ENCODE results near the gene RAMP1.

The RAMP1 gene

GRCh38 chr2:237909075-237909695 is 49.8 kb downstream of the RAMP1 start:
- DNase-seq: no peak
- no peak overlapping the region for H3K27ac Mint-ChIP-seq
- peaks cover 20% of the 10 kb centered on the region for H3K4me1 Mint-ChIP-seq
- peaks cover 3% of the 10 kb centered on the region for H3K36me3 Mint-ChIP-seq (ENCODE audit: low read depth)
- ATAC-seq: no peak
- H3K9me3 Mint-ChIP-seq: peaks cover 11% of the 10 kb centered on the region
- H3K4me3 Mint-ChIP-seq: no peak overlapping the region
- no peaks in the 10 kb centered on the region for H3K27me3 Mint-ChIP-seq

GRCh38 chr2:237909801-237910475 is 50.5 kb downstream of the RAMP1 start:
- peaks cover 16% of the 10 kb centered on the region for H3K4me1 Mint-ChIP-seq

GRCh38 chr2:237910576-237911362 is 51.3 kb downstream of the RAMP1 start:
- H3K27ac Mint-ChIP-seq: no peak overlapping the region
- H3K4me1 Mint-ChIP-seq: peaks cover 7% of the 10 kb centered on the region
- no peak overlapping the region for H3K4me3 Mint-ChIP-seq
- H3K36me3 Mint-ChIP-seq (ENCODE audit: low read depth): peaks cover 1% of the 10 kb centered on the region
- no peaks in the 10 kb centered on the region for H3K27me3 Mint-ChIP-seq
- no peak for ATAC-seq
- peaks cover 11% of the 10 kb centered on the region for H3K9me3 Mint-ChIP-seq
- DNase-seq: no peak

More at GRCh38 chr2:237909801-237910475, 50.5 kb downstream of the RAMP1 start:
- Mint-ChIP-seq H3K9me3 (peaks cover 11% of the 10 kb centered on the region), H3K27me3 (no peaks in the 10 kb centered on the region), H3K27ac (no peak overlapping the region), H3K36me3 (ENCODE audit: low read depth) (peaks cover 3% of the 10 kb centered on the region), H3K4me3 (no peak overlapping the region)
- no peak for DNase-seq
- ATAC-seq: no peak

- Mint-ChIP-seq H3K36me3 (ENCODE audit: low read depth) (no peaks in the 10 kb centered on the region), H3K4me3 (no peak overlapping the region), H3K27ac (no peak overlapping the region), H3K4me1 (peaks cover under 1% of the 10 kb centered on the region), H3K27me3 (no peaks in the 10 kb centered on the region), H3K9me3 (peaks cover 11% of the 10 kb centered on the region)
- DNase-seq (no peak), ATAC-seq (no peak)
Observed at GRCh38 chr2:237911363-237912017, 52.1 kb downstream of the RAMP1 start.

- DNase-seq: no peak
- ATAC-seq: no peak
- Mint-ChIP-seq H3K36me3 (ENCODE audit: low read depth) (no peaks in the 10 kb centered on the region), H3K4me3 (no peak overlapping the region), H3K9me3 (peaks cover 4% of the 10 kb centered on the region), H3K27ac (no peak overlapping the region), H3K4me1 (no peaks in the 10 kb centered on the region), H3K27me3 (no peaks in the 10 kb centered on the region)
Observed at GRCh38 chr2:237912271-237913192, 53.1 kb downstream of the RAMP1 start.

- H3K27ac Mint-ChIP-seq: no peak overlapping the region
Observed at GRCh38 chr2:237913193-237913917, 53.9 kb downstream of the RAMP1 start.

GRCh38 chr2:237915576-237915975 is 56.2 kb downstream of the RAMP1 start:
- no peaks in the 10 kb centered on the region for H3K9me3 Mint-ChIP-seq
- H3K4me1 Mint-ChIP-seq: peaks cover 6% of the 10 kb centered on the region
- H3K27me3 Mint-ChIP-seq: peaks cover 1% of the 10 kb centered on the region
- no peaks in the 10 kb centered on the region for H3K36me3 Mint-ChIP-seq (ENCODE audit: low read depth)
- no peak for DNase-seq
- no peak overlapping the region for H3K27ac Mint-ChIP-seq
- H3K4me3 Mint-ChIP-seq: no peak overlapping the region
- no peak for ATAC-seq

More at GRCh38 chr2:237913193-237913917, 53.9 kb downstream of the RAMP1 start:
- no peaks in the 10 kb centered on the region for H3K36me3 Mint-ChIP-seq (ENCODE audit: low read depth)
- no peaks in the 10 kb centered on the region for H3K4me1 Mint-ChIP-seq
- DNase-seq: no peak
- no peak for ATAC-seq
- peaks cover 3% of the 10 kb centered on the region for H3K9me3 Mint-ChIP-seq
- H3K27me3 Mint-ChIP-seq: no peaks in the 10 kb centered on the region
- H3K4me3 Mint-ChIP-seq: no peak overlapping the region

GRCh38 chr2:237916296-237916695 is 56.9 kb downstream of the RAMP1 start:
- ATAC-seq (no peak), DNase-seq (no peak)
- no peak overlapping the region for H3K4me3 Mint-ChIP-seq
- H3K27ac Mint-ChIP-seq: no peak overlapping the region
- peaks cover 4% of the 10 kb centered on the region for H3K27me3 Mint-ChIP-seq
- H3K36me3 Mint-ChIP-seq (ENCODE audit: low read depth): no peaks in the 10 kb centered on the region
- H3K9me3 Mint-ChIP-seq: no peaks in the 10 kb centered on the region
- peaks cover 9% of the 10 kb centered on the region for H3K4me1 Mint-ChIP-seq

GRCh38 chr2:237917696-237918374 is 58.4 kb downstream of the RAMP1 start:
- H3K27me3 Mint-ChIP-seq: peaks cover 4% of the 10 kb centered on the region
- peaks cover 17% of the 10 kb centered on the region for H3K4me1 Mint-ChIP-seq
- H3K36me3 Mint-ChIP-seq (ENCODE audit: low read depth): no peaks in the 10 kb centered on the region
- DNase-seq (no peak), ATAC-seq (no peak)
- no peak overlapping the region for H3K27ac Mint-ChIP-seq
- no peak overlapping the region for H3K4me3 Mint-ChIP-seq
- no peaks in the 10 kb centered on the region for H3K9me3 Mint-ChIP-seq

GRCh38 chr2:237919593-237919992 is 60.2 kb downstream of the RAMP1 start:
- no peak overlapping the region for H3K4me3 Mint-ChIP-seq
- H3K4me1 Mint-ChIP-seq: peaks cover 27% of the 10 kb centered on the region
- peaks cover 4% of the 10 kb centered on the region for H3K27me3 Mint-ChIP-seq
- no peak for DNase-seq
- no peak overlapping the region for H3K27ac Mint-ChIP-seq
- H3K36me3 Mint-ChIP-seq (ENCODE audit: low read depth): no peaks in the 10 kb centered on the region
- no peak for ATAC-seq
- no peaks in the 10 kb centered on the region for H3K9me3 Mint-ChIP-seq

GRCh38 chr2:237920673-237921072 is 61.2 kb downstream of the RAMP1 start:
- H3K27me3 Mint-ChIP-seq: peaks cover 4% of the 10 kb centered on the region
- H3K9me3 Mint-ChIP-seq: no peaks in the 10 kb centered on the region
- H3K4me1 Mint-ChIP-seq: peaks cover 31% of the 10 kb centered on the region
- H3K36me3 Mint-ChIP-seq (ENCODE audit: low read depth): no peaks in the 10 kb centered on the region
- DNase-seq (no peak), ATAC-seq (no peak)
- H3K27ac Mint-ChIP-seq: peak overlapping the region; percentile 50
- H3K4me3 Mint-ChIP-seq: no peak overlapping the region

- Mint-ChIP-seq H3K36me3 (ENCODE audit: low read depth) (no peaks in the 10 kb centered on the region), H3K27me3 (peaks cover 4% of the 10 kb centered on the region)
Observed at GRCh38 chr2:237921967-237922492, 62.6 kb downstream of the RAMP1 start.

More at GRCh38 chr2:237921967-237922492, 62.6 kb downstream of the RAMP1 start:
- Mint-ChIP-seq H3K9me3 (no peaks in the 10 kb centered on the region), H3K4me1 (peaks cover 39% of the 10 kb centered on the region), H3K27ac (no peak overlapping the region), H3K4me3 (no peak overlapping the region)
- no peak for ATAC-seq
- no peak for DNase-seq
